A549 (cell line): Measurements from ENCODE around the gene HEG1. TPM values are rescaled to one million over a fixed set of nuclear protein-coding genes. Genes with fewer than 3 reads are reported as not detected.

Source experiments
- ATAC-seq, 2 experiments: fragments of 200-7000 bp in 1 of 2; fragments of >200 bp in 1 of 2; cut with Nextera tagmentation in 1 of 2; cut with Tn5 transposase in 1 of 2; 3 replicates each; pipeline versions ENCODE4 v1.8.0 to v1.9.1; 2018 to 2020; ENCODE audit warnings: mild to moderate bottlenecking in 1 of 2, moderate library complexity in 1 of 2
- CTCF ChIA-PET: fragments of 300-600 bp; sonication (Branson Sonifier 250); formaldehyde crosslinking; extraction: SDS; loops from one replicate; lab custom pipeline; 2021; ENCODE audit warnings: antibody characterized with exemption, inconsistent platforms; lab: Yijun Ruan, JAX
- POLR2A ChIA-PET: fragments of 350-600 bp; formaldehyde crosslinking; extraction: SDS; loops from one replicate; lab custom pipeline; 2021; ENCODE audit warnings: antibody characterized with exemption, inconsistent platforms; lab: Yijun Ruan, JAX
- DNase-seq, 2 experiments: peaks; one replicate each; pipeline versions ENCODE4 v3.0.0 to v3.0.0-alpha.2; 2011 to 2016; ENCODE audit warnings: low read depth in 1 of 2, low spot score in 1 of 2
- FAIRE-seq: peaks from 2 replicates; lab custom pipeline; 2011; peaks lifted over from hg19 to GRCh38; lab: Jason Lieb, UNC
- H3K27ac ChIP-seq, 2 experiments: fragments of >200 bp; sonication (Bioruptor Twin); formaldehyde crosslinking; 3 replicates each; pipeline ENCODE4 v1.5.1; 2016 to 2017
- H3K4me1 ChIP-seq: fragments of >200 bp; sonication (Bioruptor Twin); formaldehyde crosslinking; 3 replicates; pipeline ENCODE4 v1.6.1; 2016
- H3K4me2 ChIP-seq: fragments of >200 bp; sonication (Bioruptor Twin); formaldehyde crosslinking; 3 replicates; pipeline ENCODE4 v1.6.1; 2016
- H3K4me3 ChIP-seq: fragments of >200 bp; sonication (Bioruptor Twin); formaldehyde crosslinking; 3 replicates; pipeline ENCODE4 v1.5.1; 2016
- H3K9me3 ChIP-seq: fragments of >200 bp; sonication (Bioruptor Twin); formaldehyde crosslinking; 3 replicates; pipeline ENCODE4 v1.6.1; 2016
- ATOH8 ChIP-seq: fragments of 250-450 bp; sonication (Bioruptor Pico); IDR thresholded peaks from 2 replicates; pipeline ENCODE4 v1.5.0; 2020; ENCODE audit warnings: low read depth, mild to moderate bottlenecking, moderate library complexity
- BHLHE40 ChIP-seq: IDR thresholded peaks from 2 replicates; pipeline ENCODE4 v1.6.1; 2012; ENCODE audit warnings: low read depth, low read length, inconsistent platforms
- CBX2 ChIP-seq: fragments of 200-600 bp; sonication (generic); IDR thresholded peaks from 2 replicates; pipeline ENCODE4 v1.6.1; 2016; ENCODE audit warnings: low read depth, mild to moderate bottlenecking, borderline replicate concordance
- CBX8 ChIP-seq: fragments of 200-600 bp; sonication (generic); IDR thresholded peaks from 2 replicates; pipeline ENCODE4 v1.6.1; 2016
- ELK1 ChIP-seq: fragments of 150-350 bp; IDR thresholded peaks from 2 replicates; pipeline ENCODE4 v1.6.1; 2014; ENCODE audit warnings: low read depth, mild to moderate bottlenecking, low read length
- ESRRA ChIP-seq: fragments of 150-350 bp; IDR thresholded peaks from 2 replicates; pipeline ENCODE4 v1.6.1; 2014; ENCODE audit warnings: mild to moderate bottlenecking, low read length, borderline replicate concordance
- FOSB ChIP-seq: fragments of 250-450 bp; sonication (Bioruptor Pico); IDR thresholded peaks from 2 replicates; pipeline ENCODE4 v1.5.0; 2020; ENCODE audit warnings: mild to moderate bottlenecking, moderate library complexity
- FOSL2 ChIP-seq, 2 experiments: fragments of 450-650 bp in 1 of 2; fragments of >200 bp in 1 of 2; sonication (Bioruptor Twin) in 1 of 2; formaldehyde crosslinking; IDR thresholded peaks; 2 replicates each; pipeline versions ENCODE4 v1.5.0 to v1.6.1; 2016 to 2020; ENCODE audit warnings: mild to moderate bottlenecking in 1 of 2, moderate library complexity in 1 of 2
- HDAC2 ChIP-seq: fragments of 200-600 bp; sonication (generic); IDR thresholded peaks from 2 replicates; pipeline ENCODE4 v1.6.1; 2016
- HES2 ChIP-seq: fragments of >200 bp; sonication (Bioruptor Twin); formaldehyde crosslinking; IDR thresholded peaks from 2 replicates; pipeline ENCODE4 v1.6.1; 2016
- KDM1A ChIP-seq: fragments of 200-600 bp; sonication (generic); IDR thresholded peaks from 2 replicates; pipeline ENCODE4 v1.6.1; 2016; ENCODE audit warnings: low read depth, mild to moderate bottlenecking
- KDM5A ChIP-seq: fragments of 200-600 bp; sonication (generic); IDR thresholded peaks from 2 replicates; pipeline ENCODE4 v1.6.1; 2016; ENCODE audit warnings: antibody characterized with exemption, mild to moderate bottlenecking
- NFE2L2 ChIP-seq: fragments of 150-350 bp; conservative IDR thresholded peaks from 2 replicates; pipeline ENCODE4 v1.6.1; 2014; ENCODE audit warnings: low read length
- NPAS2 ChIP-seq: fragments of 250-450 bp; sonication (Bioruptor Pico); IDR thresholded peaks from 2 replicates; pipeline ENCODE4 v1.8.0; 2022; ENCODE audit warnings: mild to moderate bottlenecking, moderate library complexity, borderline replicate concordance
- NR3C1 ChIP-seq: fragments of >200 bp; sonication (Bioruptor Twin); formaldehyde crosslinking; IDR thresholded peaks from 3 replicates; pipeline ENCODE4 v1.6.1; 2017
- PHF8 ChIP-seq: fragments of 200-600 bp; sonication (generic); IDR thresholded peaks from 2 replicates; pipeline ENCODE4 v1.6.1; 2016; ENCODE audit warnings: low read depth, mild to moderate bottlenecking, antibody characterized with exemption, moderate library complexity, borderline replicate concordance
- RAD21 ChIP-seq, 2 experiments: fragments of >200 bp in 1 of 2; sonication (Bioruptor Twin) in 1 of 2; formaldehyde crosslinking in 1 of 2; IDR thresholded peaks in 1 of 2; conservative IDR thresholded peaks in 1 of 2; 2 replicates in 1 of 2; 3 replicates in 1 of 2; pipeline ENCODE4 v1.6.1; 2012 to 2018; ENCODE audit warnings: inconsistent platforms in 1 of 2
- RARB ChIP-seq: fragments of 250-450 bp; sonication (Bioruptor Pico); IDR thresholded peaks from 2 replicates; pipeline ENCODE4 v1.8.0; 2021; ENCODE audit warnings: mild to moderate bottlenecking, moderate library complexity
- RCOR1 ChIP-seq: fragments of 150-350 bp; IDR thresholded peaks from 2 replicates; pipeline ENCODE4 v1.6.1; 2014; ENCODE audit warnings: antibody characterized with exemption, low read length, low read depth
- RFX5 ChIP-seq: fragments of 450-650 bp; IDR thresholded peaks from 2 replicates; pipeline ENCODE4 v1.7.1; 2014; ENCODE audit warnings: antibody characterized with exemption, mild to moderate bottlenecking, moderate library complexity
- RNF2 ChIP-seq: fragments of 200-600 bp; sonication (generic); IDR thresholded peaks from 2 replicates; pipeline ENCODE4 v1.6.1; 2016; ENCODE audit warnings: low read depth, mild to moderate bottlenecking, antibody characterized with exemption, moderate library complexity, borderline replicate concordance
- SREBF2 ChIP-seq: fragments of 450-650 bp; IDR thresholded peaks from 2 replicates; pipeline ENCODE4 v1.6.1; 2014; ENCODE audit warnings: mild to moderate bottlenecking, moderate library complexity
- ZC3H11A ChIP-seq: fragments of 450-650 bp; IDR thresholded peaks from 2 replicates; pipeline ENCODE4 v1.6.1; 2014; ENCODE audit warnings: antibody characterized with exemption, mild to moderate bottlenecking
- ZNF302 ChIP-seq: fragments of 250-450 bp; sonication (Bioruptor Pico); IDR thresholded peaks from 2 replicates; pipeline ENCODE4 v1.9.0; 2021; ENCODE audit warnings: inconsistent platforms, mild to moderate bottlenecking, moderate library complexity
- WGBS: methylation state at CpG from one replicate; pipeline ENCODE4 v1.1.6; 2017; ENCODE audit errors: missing lambda C conversion rate; 5-methylcytosine and 5-hydroxymethylcytosine counted together
- polyA plus RNA-seq, 4 experiments: library from polyadenylated mRNA; depleted of rRNA in 3 of 4; stranded (reverse); fragments of >200 nt; fragmentation: RNase III in 1 of 4; extraction: RNeasy Plus Mini Kit Qiagen cat#74134 plus additional on column Dnase treatment in 1 of 4; gene quantifications; 2 replicates in 3 of 4; 3 replicates in 1 of 4; pipeline ENCODE4 v1.2.3, GENCODE V29; 2011 to 2017

HEG1 gene
- polyA plus RNA-seq, 2 of the 4 experiments (the other 2 are of a cell fraction) = 5.4 to 5.6 TPM

GRCh38 chr3:125032100-125032643, 23.6 kb downstream of the HEG1 start:
- peak overlapping the region; percentile 35 to 67; a peak in 4 of 6 replicates for H3K27ac ChIP-seq
- ChIA-PET CTCF (interaction anchor here (1.0 to 1.8 kb wide), 3 partner anchors 8 to 36 kb away, joined by 3 to 4 read pairs (median 4); no protein-coding TSS in a partner anchor), POLR2A (no interaction called here)
- peaks cover 14% of the 10 kb centered on the region for H3K4me1 ChIP-seq
- peak overlapping the region; percentile 37; the same call in 2 of the 3 replicates for H3K4me2 ChIP-seq
- no peak overlapping the region for H3K4me3 ChIP-seq
- 59% methylated on average over 5 of the region's 5 CpGs for WGBS
- FAIRE-seq (no peak), ATAC-seq (peak; percentile 71 to 81), DNase-seq (peak in 1 of 2 experiments; percentile 27)
- TF ChIP-seq SREBF2 = no peak
- TF ChIP-seq FOSL2 (IDR thresholded peaks at IDR 0.05) = no peak
- TF ChIP-seq FOSL2 (CRISPR knock-in tag; IDR thresholded peaks at IDR 0.05) = no peak
- H3K9me3 ChIP-seq = peaks cover 12% of the 10 kb centered on the region; the same call in 2 of the 3 replicates

GRCh38 chr3:125031544-125031943, 24.3 kb downstream of the HEG1 start:
- CTCF ChIA-PET = interaction anchor here (1.8 kb wide), 1 partner anchor 35 kb away, joined by 4 read pairs; no protein-coding TSS in a partner anchor
- FAIRE-seq = no peak
- POLR2A ChIA-PET = no interaction called here
- 91% methylated on average over 4 of the region's 4 CpGs for WGBS
- Histone ChIP-seq H3K4me2 (no peak overlapping the region), H3K27ac (no peak overlapping the region), H3K9me3 (peaks cover 12% of the 10 kb centered on the region; the same call in 2 of the 3 replicates), H3K4me3 (no peak overlapping the region)
- no peak for ATAC-seq
- TF ChIP-seq ATOH8 (CRISPR knock-in tag) = no peak
- no peak for TF ChIP-seq HDAC2
- TF ChIP-seq RARB = no peak
- no peak for TF ChIP-seq HES2
- no peak for TF ChIP-seq NFE2L2
- no peak for TF ChIP-seq CBX8
- TF ChIP-seq, all 56 proteins: peak for 0
- no peak for DNase-seq
- H3K4me1 ChIP-seq = peaks cover 14% of the 10 kb centered on the region

GRCh38 chr3:125028657-125029056, 27.1 kb downstream of the HEG1 start:
- peaks cover 14% of the 10 kb centered on the region for H3K4me1 ChIP-seq
- WGBS = 78% methylated on average over 4 of the region's 4 CpGs
- no peak for ATAC-seq
- ChIA-PET POLR2A (no interaction called here), CTCF (no interaction called here)
- H3K27ac ChIP-seq = no peak overlapping the region
- no peak for FAIRE-seq
- DNase-seq = no peak
- no peaks in the 10 kb centered on the region for H3K9me3 ChIP-seq
- H3K4me2 ChIP-seq = no peak overlapping the region
- TF ChIP-seq KDM1A (no peak), CBX2 (no peak), FOSB (CRISPR knock-in tag) (no peak)
- H3K4me3 ChIP-seq = no peak overlapping the region

- ChIA-PET CTCF (interaction anchor here (1.4 kb wide), 1 partner anchor 8 kb away, joined by 4 read pairs; no protein-coding TSS in a partner anchor), POLR2A (no interaction called here)
- H3K4me2 ChIP-seq = no peak overlapping the region
- no peak overlapping the region for H3K4me3 ChIP-seq
- DNase-seq = no peak
- H3K27ac ChIP-seq = no peak overlapping the region
- no peak for ATAC-seq
- FAIRE-seq = no peak
- no peaks in the 10 kb centered on the region for H3K4me1 ChIP-seq
- no peaks in the 10 kb centered on the region for H3K9me3 ChIP-seq
- 84% methylated on average over 2 of the region's 2 CpGs for WGBS
- TF ChIP-seq NPAS2 (CRISPR knock-in tag) = no peak
- no peak for TF ChIP-seq BHLHE40
- no peak for TF ChIP-seq KDM1A
- TF ChIP-seq ESRRA = no peak
- TF ChIP-seq ZC3H11A = no peak
- no peak for TF ChIP-seq KDM5A
- no peak for TF ChIP-seq ZNF302 (CRISPR knock-in tag)
- no peak for TF ChIP-seq PHF8
- no peak for TF ChIP-seq RNF2
- no peak for TF ChIP-seq RCOR1
- no peak for TF ChIP-seq ELK1
- TF ChIP-seq ATOH8 (CRISPR knock-in tag) = no peak
- TF ChIP-seq NR3C1 = no peak
- TF ChIP-seq RFX5 = no peak
- no peak for TF ChIP-seq NFE2L2
- no peak for TF ChIP-seq RAD21 (conservative IDR thresholded peaks at IDR 0.05 in 1 of 2, IDR thresholded peaks at IDR 0.05 in 1 of 2)
- TF ChIP-seq, all 56 proteins: peak for 0
Measured at GRCh38 chr3:125025642-125026041, 30.2 kb downstream of the HEG1 start.
